ENCODE measurements around the gene KCNJ16. TPM values are rescaled to one million over a fixed set of nuclear protein-coding genes. Genes with fewer than 3 reads are reported as not detected.

KCNJ16 gene
- total RNA-seq, 1 donor from 2014 or later, result not detected

- intact Hi-C loops (cut with DNase I), result no loop called here
- DNase-seq (ENCODE audit: extremely low spot score in 2 of 2), result no peak
- no peak for TF ChIP-seq CTCF (IDR thresholded peaks at IDR 0.05)
- TF ChIP-seq POLR2AphosphoS5 (IDR thresholded peaks at IDR 0.05; ENCODE audit: insufficient read depth in 1 of 2, low read depth in 1 of 2), result no peak
- TF ChIP-seq POLR2A (IDR thresholded peaks at IDR 0.05), result no peak
- H3K27ac ChIP-seq, result no peak overlapping the region
- H3K4me1 ChIP-seq, result peaks cover 32% of the 10 kb centered on the region
- H3K9me3 ChIP-seq, result no peaks in the 10 kb centered on the region
- H3K27me3 ChIP-seq, result no peaks in the 10 kb centered on the region
- H3K4me3 ChIP-seq, result no peak overlapping the region
- no peaks in the 10 kb centered on the region for H3K36me3 ChIP-seq
Observed at GRCh38 chr17:70139449-70139993, 64.5 kb downstream of the KCNJ16 start.

DNA sequence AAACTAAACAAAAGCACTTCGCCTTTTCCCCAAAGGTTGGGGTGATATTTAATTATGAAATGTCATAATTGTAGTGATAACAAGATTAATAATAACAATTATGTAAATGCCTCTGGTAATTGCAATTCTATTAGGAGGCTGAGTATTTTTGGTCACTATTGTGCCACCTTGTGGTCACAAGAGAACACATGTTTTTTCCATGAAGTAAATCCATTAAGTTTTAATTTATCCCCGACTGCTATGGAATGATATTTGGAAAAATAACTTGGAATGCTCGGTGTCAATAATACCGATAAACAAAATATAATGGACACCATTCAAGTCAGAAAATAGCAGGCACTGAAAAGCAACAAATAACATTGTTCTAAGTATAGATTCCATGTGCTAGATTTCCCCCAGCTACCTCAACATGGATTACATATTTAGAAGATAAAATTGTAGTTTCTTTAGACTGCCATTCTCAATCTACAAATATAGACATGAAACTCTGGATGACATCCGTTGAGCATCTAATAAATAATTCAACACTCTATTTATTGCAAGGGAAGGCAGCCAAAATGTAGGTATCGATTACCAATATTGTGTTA lies 69.3 kb downstream of the KCNJ16 start:
- Histone ChIP-seq H3K4me1 (peaks cover 2% of the 10 kb centered on the region), H3K9me3 (no peaks in the 10 kb centered on the region), H3K27ac (no peak overlapping the region), H3K27me3 (no peaks in the 10 kb centered on the region), H3K36me3 (no peaks in the 10 kb centered on the region), H3K4me3 (no peak overlapping the region)
- intact Hi-C loops (cut with DNase I), result loop anchor here (10.0 kb wide), 1 partner anchor 540 kb away; no protein-coding TSS in a partner anchor
- DNase-seq (ENCODE audit: extremely low spot score in 2 of 2), result no peak
- peak; percentile 50 to 64 (median 56) for TF ChIP-seq CTCF (IDR thresholded peaks at IDR 0.05)
- no peak for TF ChIP-seq POLR2A (IDR thresholded peaks at IDR 0.05)
- no peak for TF ChIP-seq POLR2AphosphoS5 (IDR thresholded peaks at IDR 0.05; ENCODE audit: insufficient read depth in 1 of 2, low read depth in 1 of 2)

GRCh38 chr17:70153210-70153609 lies 78.2 kb downstream of the KCNJ16 start:
- H3K4me1 ChIP-seq, result no peaks in the 10 kb centered on the region
- H3K27me3 ChIP-seq, result no peaks in the 10 kb centered on the region
- H3K9me3 ChIP-seq, result no peaks in the 10 kb centered on the region
- no peak overlapping the region for H3K4me3 ChIP-seq
- TF ChIP-seq POLR2AphosphoS5 (IDR thresholded peaks at IDR 0.05; ENCODE audit: insufficient read depth in 1 of 2, low read depth in 1 of 2) (no peak), POLR2A (IDR thresholded peaks at IDR 0.05) (no peak), CTCF (IDR thresholded peaks at IDR 0.05) (no peak)
- H3K36me3 ChIP-seq, result no peaks in the 10 kb centered on the region
- intact Hi-C loops (cut with DNase I), result no loop called here
- H3K27ac ChIP-seq, result no peak overlapping the region
- no peak for DNase-seq (ENCODE audit: extremely low spot score in 2 of 2)

GRCh38 chr17:70157151-70157550 lies 82.1 kb downstream of the KCNJ16 start:
- intact Hi-C loops (cut with DNase I), result no loop called here
- no peak for TF ChIP-seq POLR2AphosphoS5 (IDR thresholded peaks at IDR 0.05; ENCODE audit: insufficient read depth in 1 of 2, low read depth in 1 of 2)
- Histone ChIP-seq H3K4me3 (no peak overlapping the region), H3K27me3 (no peaks in the 10 kb centered on the region), H3K4me1 (no peaks in the 10 kb centered on the region), H3K36me3 (no peaks in the 10 kb centered on the region), H3K27ac (no peak overlapping the region), H3K9me3 (no peaks in the 10 kb centered on the region)
- DNase-seq (ENCODE audit: extremely low spot score in 2 of 2), result no peak

DNA sequence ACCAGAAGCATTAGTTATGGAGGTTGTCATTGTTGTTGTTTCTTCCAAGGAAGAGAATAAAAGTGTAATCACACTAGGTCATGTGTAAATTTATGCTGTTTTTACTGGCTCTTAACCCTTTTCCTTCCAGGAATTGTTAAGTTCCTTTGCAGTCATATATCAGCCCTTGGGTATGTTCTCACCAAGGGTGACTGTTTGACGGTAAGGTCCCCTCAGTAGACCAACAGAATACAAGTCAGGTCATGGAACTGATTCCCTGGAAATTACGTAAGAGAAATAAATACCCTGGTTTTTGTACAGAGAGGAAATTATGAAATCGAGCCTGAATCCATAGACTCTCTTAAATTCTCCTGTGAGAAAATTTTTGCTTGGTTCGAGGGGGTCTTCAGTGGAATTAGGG lies 83.2 kb downstream of the KCNJ16 start:
- no peaks in the 10 kb centered on the region for H3K27me3 ChIP-seq
- H3K4me3 ChIP-seq, result no peak overlapping the region
- no peak for DNase-seq (ENCODE audit: extremely low spot score in 2 of 2)
- H3K9me3 ChIP-seq, result no peaks in the 10 kb centered on the region
- no peak overlapping the region for H3K27ac ChIP-seq
- intact Hi-C loops (cut with DNase I), result no loop called here
- TF ChIP-seq CTCF (IDR thresholded peaks at IDR 0.05) (no peak), POLR2AphosphoS5 (IDR thresholded peaks at IDR 0.05; ENCODE audit: insufficient read depth in 1 of 2, low read depth in 1 of 2) (no peak), POLR2A (IDR thresholded peaks at IDR 0.05) (no peak)
- H3K4me1 ChIP-seq, result no peaks in the 10 kb centered on the region
- H3K36me3 ChIP-seq, result no peaks in the 10 kb centered on the region

Measured in vagina (tissue), 2 donors.